ENCODE results near the gene SLC38A6. TPM values are rescaled to one million over a fixed set of nuclear protein-coding genes. Genes with fewer than 3 reads are reported as not detected.

SLC38A6 gene
- polyA plus RNA-seq, 1 donor from 2014 or later, result 31.9 TPM

GRCh38 chr14:61041704-61042103 lies 60.7 kb downstream of the SLC38A6 start:
- Histone ChIP-seq H3K9me2 (ENCODE audit: insufficient read depth, low read length) (no peaks in the 10 kb centered on the region), H3F3A (ENCODE audit: insufficient read depth, low read length, poor library complexity, severe bottlenecking) (no peaks in the 10 kb centered on the region), H3K36me3 (ENCODE audit: insufficient read depth, low read length) (no peaks in the 10 kb centered on the region), H3K9me3 (ENCODE audit: low read length) (no peaks in the 10 kb centered on the region), H3K27ac (ENCODE audit: low read length) (no peak overlapping the region), H3K27me3 (ENCODE audit: insufficient read depth, low read depth, low read length) (no peaks in the 10 kb centered on the region), H3K9ac (ENCODE audit: low read length) (no peak overlapping the region), H4K20me1 (ENCODE audit: insufficient read depth) (no peaks in the 10 kb centered on the region), H2AFZ (ENCODE audit: low read depth, low read length) (no peak overlapping the region), H3K4me3 (ENCODE audit: low read length) (no peak overlapping the region), H3K4me2 (ENCODE audit: low read length) (no peak overlapping the region), H3K79me2 (replicated peaks; ENCODE audit: insufficient read depth, low read length) (no peaks in the 10 kb centered on the region)
- TF ChIP-seq POLR2AphosphoS5 (IDR thresholded peaks at IDR 0.05), result no peak
- TF ChIP-seq REST (IDR thresholded peaks at IDR 0.05; ENCODE audit: borderline replicate concordance), result no peak
- no peak for TF ChIP-seq MXI1 (conservative IDR thresholded peaks at IDR 0.05; ENCODE audit: poor library complexity, severe bottlenecking)
- TF ChIP-seq EP300 (conservative IDR thresholded peaks at IDR 0.05; ENCODE audit: poor library complexity, severe bottlenecking), result no peak
- no peak for TF ChIP-seq TAF1 (IDR thresholded peaks at IDR 0.05; ENCODE audit: low read depth)
- no peak for TF ChIP-seq CTCF (IDR thresholded peaks at IDR 0.05; ENCODE audit: poor library complexity, severe bottlenecking)

DNA sequence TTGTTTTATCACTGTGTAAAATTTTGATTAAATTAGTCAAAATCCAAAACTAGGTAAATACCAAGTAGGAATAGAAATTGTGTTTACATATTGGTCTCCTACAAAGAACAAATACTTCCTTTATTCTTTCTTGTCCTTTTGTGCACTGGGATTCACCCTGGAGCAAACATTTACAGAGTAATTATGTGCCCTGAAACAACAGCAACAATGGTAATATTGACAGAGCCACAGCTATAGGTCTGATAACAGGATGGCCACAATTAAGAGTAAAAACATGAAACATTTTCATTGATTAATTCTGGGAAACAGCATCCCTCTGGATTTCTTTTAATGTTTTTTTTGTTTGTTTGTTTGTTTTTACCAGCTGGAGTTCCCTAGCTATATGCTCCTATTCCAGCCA lies 61.2 kb downstream of the SLC38A6 start:
- TF ChIP-seq REST (IDR thresholded peaks at IDR 0.05; ENCODE audit: borderline replicate concordance), result no peak
- Histone ChIP-seq H3K27ac (ENCODE audit: low read length) (no peak overlapping the region), H2AFZ (ENCODE audit: low read depth, low read length) (no peak overlapping the region), H3K36me3 (ENCODE audit: insufficient read depth, low read length) (no peaks in the 10 kb centered on the region), H3K4me3 (ENCODE audit: low read length) (no peak overlapping the region), H3K4me2 (ENCODE audit: low read length) (no peak overlapping the region), H3K79me2 (replicated peaks; ENCODE audit: insufficient read depth, low read length) (no peaks in the 10 kb centered on the region), H3K9me2 (ENCODE audit: insufficient read depth, low read length) (no peaks in the 10 kb centered on the region), H4K20me1 (ENCODE audit: insufficient read depth) (no peaks in the 10 kb centered on the region), H3K9ac (ENCODE audit: low read length) (no peak overlapping the region), H3K27me3 (ENCODE audit: insufficient read depth, low read depth, low read length) (no peaks in the 10 kb centered on the region), H3K9me3 (ENCODE audit: low read length) (no peaks in the 10 kb centered on the region), H3F3A (ENCODE audit: insufficient read depth, low read length, poor library complexity, severe bottlenecking) (no peaks in the 10 kb centered on the region)

Measured in neural cell (in vitro differentiated cells).